HFFc6 (cell line): ENCODE results near the gene COL25A1. TPM values are rescaled to one million over a fixed set of nuclear protein-coding genes. Genes with fewer than 3 reads are reported as not detected.

ENCODE experiments used
- DNase-seq: peaks from one replicate; pipeline ENCODE4 v3.0.0-alpha.2; 2018
- H3K27ac Mint-ChIP-seq: 2 replicates; pipeline ENCODE4 v1.8.0; 2020; ENCODE audit warnings: mild to moderate bottlenecking, mixed read lengths
- H3K27me3 Mint-ChIP-seq: 2 replicates; pipeline ENCODE4 v1.8.0; 2021; ENCODE audit warnings: mild to moderate bottlenecking, moderate library complexity, mixed read lengths; ENCODE audit not compliant: insufficient read depth
- H3K36me3 Mint-ChIP-seq: 2 replicates; pipeline ENCODE4 v1.8.0; 2021; ENCODE audit warnings: low read depth, mixed read lengths
- H3K4me1 Mint-ChIP-seq: 2 replicates; pipeline ENCODE4 v1.8.0; 2020; ENCODE audit warnings: low read depth, mixed read lengths
- H3K4me3 Mint-ChIP-seq: 2 replicates; pipeline ENCODE4 v1.8.0; 2020; ENCODE audit warnings: mild to moderate bottlenecking, moderate library complexity, mixed read lengths
- H3K9me3 Mint-ChIP-seq: 2 replicates; pipeline ENCODE4 v1.8.0; 2020; ENCODE audit warnings: mild to moderate bottlenecking, mixed read lengths
- total RNA-seq, 6 experiments: library from RNA; stranded (reverse); fragmentation: NEBNext Ultra II Directional; extraction: Animal tissue kit (Norgen Biotek cat#: 25700); gene quantifications; 2 replicates in 1 of 6; 3 replicates in 5 of 6; pipeline ENCODE4 v1.2.3, GENCODE V29; 2021
- TF ChIP-seq, protein P1 (sequence below): fragments of 200-600 bp; sonication (generic); IDR thresholded peaks from 2 replicates; pipeline ENCODE4 v1.5.0; 2021; ENCODE audit warnings: antibody characterized with exemption, mild to moderate bottlenecking

The COL25A1 gene
- total RNA-seq, 6 experiments from 2014 or later = not detected

DNA sequence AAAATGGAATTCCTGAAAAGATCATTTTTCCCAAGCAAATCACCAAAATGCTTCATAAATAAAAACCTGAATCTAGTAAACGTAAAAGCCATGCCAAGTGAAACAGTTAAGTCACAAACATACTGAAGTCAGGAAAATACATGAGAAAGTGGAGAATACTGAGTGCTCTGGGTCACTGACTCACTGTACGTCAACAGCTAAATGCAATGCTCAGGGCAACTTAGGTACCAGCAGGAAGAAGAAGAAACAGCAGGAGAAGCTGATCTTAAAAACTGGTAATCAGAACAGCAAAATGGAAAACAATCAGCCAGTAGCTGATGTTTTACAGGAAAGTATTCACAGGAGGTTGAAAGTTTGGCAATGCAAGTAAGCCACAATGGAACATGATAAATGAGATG is 287.0 kb downstream of the COL25A1 start:
- no peak overlapping the region for H3K27ac Mint-ChIP-seq
- no peak for DNase-seq
- H3K27me3 Mint-ChIP-seq = peaks cover 3% of the 10 kb centered on the region
- H3K4me1 Mint-ChIP-seq = peaks cover under 1% of the 10 kb centered on the region; the same call in 1 of the 2 replicates
- H3K4me3 Mint-ChIP-seq = no peak overlapping the region
- TF ChIP-seq, protein P1, sequence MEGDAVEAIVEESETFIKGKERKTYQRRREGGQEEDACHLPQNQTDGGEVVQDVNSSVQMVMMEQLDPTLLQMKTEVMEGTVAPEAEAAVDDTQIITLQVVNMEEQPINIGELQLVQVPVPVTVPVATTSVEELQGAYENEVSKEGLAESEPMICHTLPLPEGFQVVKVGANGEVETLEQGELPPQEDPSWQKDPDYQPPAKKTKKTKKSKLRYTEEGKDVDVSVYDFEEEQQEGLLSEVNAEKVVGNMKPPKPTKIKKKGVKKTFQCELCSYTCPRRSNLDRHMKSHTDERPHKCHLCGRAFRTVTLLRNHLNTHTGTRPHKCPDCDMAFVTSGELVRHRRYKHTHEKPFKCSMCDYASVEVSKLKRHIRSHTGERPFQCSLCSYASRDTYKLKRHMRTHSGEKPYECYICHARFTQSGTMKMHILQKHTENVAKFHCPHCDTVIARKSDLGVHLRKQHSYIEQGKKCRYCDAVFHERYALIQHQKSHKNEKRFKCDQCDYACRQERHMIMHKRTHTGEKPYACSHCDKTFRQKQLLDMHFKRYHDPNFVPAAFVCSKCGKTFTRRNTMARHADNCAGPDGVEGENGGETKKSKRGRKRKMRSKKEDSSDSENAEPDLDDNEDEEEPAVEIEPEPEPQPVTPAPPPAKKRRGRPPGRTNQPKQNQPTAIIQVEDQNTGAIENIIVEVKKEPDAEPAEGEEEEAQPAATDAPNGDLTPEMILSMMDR = no peak
- peaks cover 10% of the 10 kb centered on the region for H3K9me3 Mint-ChIP-seq
- H3K36me3 Mint-ChIP-seq = no peaks in the 10 kb centered on the region

DNA sequence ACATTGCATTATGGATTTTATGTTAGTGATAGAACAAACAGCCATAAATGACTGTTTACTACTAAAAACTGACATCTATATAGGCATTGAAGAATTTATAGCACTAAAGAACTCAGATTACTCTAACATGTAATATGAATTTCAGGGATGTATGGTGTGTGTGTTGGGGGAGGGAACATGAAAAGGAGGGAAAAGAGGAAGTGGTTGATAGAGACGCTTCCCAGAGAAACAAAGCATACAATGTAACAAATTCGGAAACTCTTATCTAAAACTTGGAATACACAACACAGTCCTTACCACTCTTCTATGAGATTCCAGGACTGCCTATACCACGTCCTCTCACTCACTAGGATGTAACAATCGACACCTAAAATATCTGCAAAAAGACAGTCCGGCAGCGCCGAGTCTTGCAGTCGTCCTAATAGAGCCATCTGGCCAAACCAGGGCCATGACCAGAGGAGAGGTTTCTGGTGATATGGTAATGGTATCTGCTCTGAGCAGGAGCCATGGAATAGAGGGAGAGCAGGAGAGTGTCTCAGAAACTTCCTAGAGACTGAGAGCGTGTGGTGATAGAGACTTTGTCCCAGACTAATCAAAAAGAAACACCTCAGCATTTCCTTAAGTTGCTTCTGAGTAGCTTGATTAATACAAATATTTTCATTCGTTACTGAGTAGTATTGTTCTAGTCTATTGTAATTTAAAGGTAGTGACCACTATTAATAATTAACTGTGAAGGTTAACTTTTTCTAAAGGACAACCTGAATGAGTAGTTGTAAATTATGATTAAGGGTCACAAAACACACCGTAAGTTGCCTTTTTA is 287.7 kb downstream of the COL25A1 start:
- DNase-seq = no peak
- H3K27ac Mint-ChIP-seq = no peak overlapping the region
- H3K27me3 Mint-ChIP-seq = peaks cover 3% of the 10 kb centered on the region
- H3K4me1 Mint-ChIP-seq = peaks cover 7% of the 10 kb centered on the region; the same call in 1 of the 2 replicates
- no peaks in the 10 kb centered on the region for H3K36me3 Mint-ChIP-seq
- no peak overlapping the region; the same call in 1 of the 2 replicates for H3K4me3 Mint-ChIP-seq
- TF ChIP-seq, protein P1 = no peak
- H3K9me3 Mint-ChIP-seq = peaks cover 10% of the 10 kb centered on the region

DNA sequence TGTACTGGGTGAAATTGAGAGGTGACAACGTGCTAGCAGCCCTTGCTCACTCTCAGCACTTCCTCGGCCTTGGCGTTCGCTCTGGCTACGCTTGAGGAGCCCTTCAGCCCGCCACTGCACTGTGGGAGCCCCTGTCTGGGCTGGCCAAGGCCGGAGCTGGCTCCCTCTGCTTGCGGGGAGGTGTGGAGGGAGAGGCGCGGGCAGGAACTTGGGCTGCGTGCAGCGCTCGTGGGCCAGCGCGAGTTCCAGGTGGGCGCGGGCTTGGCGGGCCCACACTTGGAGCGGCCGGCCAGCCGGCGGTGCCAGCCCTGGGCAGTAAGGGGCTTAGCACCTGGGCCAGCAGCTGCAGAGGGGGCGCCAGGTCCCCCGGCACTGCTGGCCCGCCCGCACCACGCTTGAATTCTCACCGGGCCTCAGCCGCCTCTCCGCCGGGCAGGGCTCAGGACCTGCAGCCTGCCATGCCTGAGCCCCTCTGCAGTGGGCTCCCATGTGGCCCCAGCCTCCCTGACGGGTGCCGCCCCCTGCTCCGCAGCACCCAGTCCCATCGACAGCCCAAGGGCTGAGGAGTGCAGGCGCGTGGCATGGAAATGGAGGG is 290.1 kb downstream of the COL25A1 start:
- Mint-ChIP-seq H3K4me1 (peaks cover 10% of the 10 kb centered on the region; the same call in 1 of the 2 replicates), H3K36me3 (no peaks in the 10 kb centered on the region), H3K27me3 (peaks cover 3% of the 10 kb centered on the region), H3K9me3 (peaks cover 10% of the 10 kb centered on the region), H3K27ac (no peak overlapping the region), H3K4me3 (no peak overlapping the region)
- DNase-seq = no peak
- TF ChIP-seq, protein P1 = no peak

DNA sequence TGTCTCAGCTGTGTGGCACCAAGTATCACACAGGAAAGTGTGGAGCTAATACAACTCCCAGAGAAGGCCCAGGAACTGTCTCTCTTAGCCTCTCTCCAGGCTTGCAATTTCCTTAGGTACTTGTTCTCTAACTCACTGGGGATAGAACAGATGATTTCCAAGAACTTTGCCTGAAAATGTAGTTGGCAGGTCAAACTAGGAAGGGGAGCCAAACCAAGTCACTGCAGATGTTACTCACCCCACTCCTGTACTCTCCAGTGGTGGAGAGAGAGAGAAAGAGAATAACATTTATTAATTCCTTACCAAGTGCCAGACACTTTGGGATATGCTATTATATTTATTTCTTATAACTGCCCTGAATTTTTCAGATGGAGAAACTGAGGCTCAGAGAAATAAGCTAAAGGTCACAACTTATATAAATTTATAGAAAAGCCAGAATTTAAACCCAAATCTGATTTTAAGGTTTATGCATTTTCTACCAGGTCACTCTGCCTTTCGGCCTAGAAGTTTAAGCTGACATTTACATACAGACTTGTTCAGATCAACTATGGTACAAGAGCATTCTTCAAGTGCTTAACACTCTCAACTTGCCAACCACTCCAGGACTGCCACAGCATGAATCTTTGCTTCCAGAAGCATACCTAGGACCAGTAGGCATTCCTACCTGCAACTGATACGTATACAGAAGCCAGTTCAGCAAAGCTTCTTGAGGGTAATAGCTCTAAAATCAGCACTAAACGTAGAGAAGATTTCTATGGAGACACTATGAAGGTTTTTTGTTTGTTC is 291.0 kb downstream of the COL25A1 start:
- H3K9me3 Mint-ChIP-seq = peaks cover 4% of the 10 kb centered on the region; the same call in 1 of the 2 replicates
- H3K4me1 Mint-ChIP-seq = peaks cover 10% of the 10 kb centered on the region; the same call in 1 of the 2 replicates
- no peak overlapping the region for H3K27ac Mint-ChIP-seq
- H3K36me3 Mint-ChIP-seq = no peaks in the 10 kb centered on the region
- TF ChIP-seq, protein P1 = no peak
- H3K4me3 Mint-ChIP-seq = no peak overlapping the region
- no peak for DNase-seq
- peaks cover 3% of the 10 kb centered on the region for H3K27me3 Mint-ChIP-seq

DNA sequence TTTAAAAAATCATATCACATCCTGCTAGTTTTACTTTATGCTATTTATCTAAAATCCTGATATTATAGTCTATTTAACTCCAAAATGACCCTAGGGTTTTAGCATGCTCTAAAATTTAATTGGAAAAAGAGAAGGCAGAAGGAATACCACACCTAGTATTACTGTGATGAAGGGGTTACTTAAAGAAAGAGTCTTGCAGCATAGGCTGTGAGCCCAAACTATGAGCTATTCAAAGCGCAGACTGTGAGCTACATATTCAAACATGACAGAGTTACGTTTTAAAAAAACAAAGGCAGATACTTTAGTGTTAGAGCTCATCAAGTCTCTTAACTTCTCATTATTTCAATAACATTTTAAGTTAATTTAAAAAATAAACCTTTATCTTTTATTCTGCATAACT is 291.9 kb downstream of the COL25A1 start:
- TF ChIP-seq, protein P1 = no peak
- H3K27ac Mint-ChIP-seq = no peak overlapping the region
- H3K36me3 Mint-ChIP-seq = no peaks in the 10 kb centered on the region
- no peak overlapping the region for H3K4me3 Mint-ChIP-seq
- peaks cover 3% of the 10 kb centered on the region for H3K27me3 Mint-ChIP-seq
- DNase-seq = no peak
- peaks cover 14% of the 10 kb centered on the region for H3K4me1 Mint-ChIP-seq
- H3K9me3 Mint-ChIP-seq = peaks cover 4% of the 10 kb centered on the region; the same call in 1 of the 2 replicates
